T-helper 2 cell (primary cell): ENCODE data around the gene CHRNA9.
"Not testable (repeated sequence)": the region's sequence is repeated elsewhere in the genome, so short reads cannot be mapped to it uniquely, and the experiment has no call there.

Experiments used
- DNase-seq, 5 experiments: peaks; one replicate each; pipeline versions ENCODE4 v3.0.0 to v3.0.0-alpha.2; 2012 to 2022

Gene CHRNA9

GRCh38 chr4:40392241-40392640 is 57.1 kb downstream of the CHRNA9 start:
- DNase-seq, result not testable (repeated sequence)

DNA sequence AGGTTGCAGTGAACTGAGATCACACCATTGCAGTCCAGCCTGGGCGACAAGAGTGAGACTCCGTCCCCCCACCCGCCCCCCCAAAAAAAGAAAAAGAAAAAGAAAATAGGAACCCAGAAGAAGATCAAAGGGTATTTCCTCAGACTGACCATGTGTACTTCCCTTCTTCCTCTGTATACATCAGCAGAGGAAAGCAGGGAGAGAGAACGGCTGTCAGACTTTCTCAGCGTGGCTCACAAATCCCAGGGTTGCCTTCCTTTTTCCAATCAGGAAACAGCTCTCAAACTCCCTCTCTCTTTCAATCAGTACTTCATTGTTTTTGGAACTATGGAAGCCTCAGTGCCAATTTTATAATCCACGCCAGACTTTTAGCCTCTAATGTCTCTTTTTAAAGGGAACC is 59.1 kb downstream of the CHRNA9 start:
- no peak for DNase-seq

DNA sequence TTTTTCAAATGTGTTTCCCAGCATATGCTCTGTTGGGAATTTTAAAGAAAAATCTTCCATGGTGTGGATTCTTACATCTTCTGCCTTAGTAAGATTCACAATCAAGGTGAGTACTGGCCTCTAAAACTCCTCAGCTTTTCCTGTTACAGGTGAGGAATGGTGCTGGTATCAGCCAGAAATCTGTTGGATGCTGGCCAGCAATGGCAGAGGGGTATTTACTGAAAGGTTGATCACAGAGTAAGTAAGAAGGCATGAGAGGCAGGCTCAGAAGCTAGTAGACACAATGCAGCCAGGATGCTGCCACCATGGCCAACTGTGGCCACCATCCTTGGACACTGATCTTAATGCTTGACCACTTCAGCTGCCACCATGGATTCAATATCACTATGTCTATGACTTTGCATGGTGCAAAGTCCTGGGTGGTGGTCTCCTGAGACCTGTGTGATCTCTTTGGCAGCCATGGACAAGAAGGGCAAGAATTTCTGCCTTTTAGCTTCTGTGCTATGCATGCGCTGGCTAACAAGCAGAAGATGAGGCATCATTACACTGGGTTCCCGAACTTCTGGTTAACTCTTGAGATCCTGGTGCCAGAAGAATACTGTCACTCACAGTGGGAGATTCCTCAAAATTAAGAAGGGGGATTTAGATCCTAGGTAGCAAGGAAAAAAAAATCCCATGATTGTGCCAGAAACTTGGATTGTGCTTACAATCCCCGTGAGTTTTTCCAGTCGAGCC is 60.2 kb downstream of the CHRNA9 start:
- no peak for DNase-seq

GRCh38 chr4:40395908-40396793 is 61.0 kb downstream of the CHRNA9 start:
- DNase-seq, result no peak

- DNase-seq, result no peak
Observed at GRCh38 chr4:40399578-40399977, 64.4 kb downstream of the CHRNA9 start.

- no peak for DNase-seq
Observed at GRCh38 chr4:40401096-40401495, 66.0 kb downstream of the CHRNA9 start.

GRCh38 chr4:40401631-40402030 is 66.5 kb downstream of the CHRNA9 start:
- no peak for DNase-seq

GRCh38 chr4:40402556-40402955 is 67.4 kb downstream of the CHRNA9 start:
- DNase-seq, result no peak

DNA sequence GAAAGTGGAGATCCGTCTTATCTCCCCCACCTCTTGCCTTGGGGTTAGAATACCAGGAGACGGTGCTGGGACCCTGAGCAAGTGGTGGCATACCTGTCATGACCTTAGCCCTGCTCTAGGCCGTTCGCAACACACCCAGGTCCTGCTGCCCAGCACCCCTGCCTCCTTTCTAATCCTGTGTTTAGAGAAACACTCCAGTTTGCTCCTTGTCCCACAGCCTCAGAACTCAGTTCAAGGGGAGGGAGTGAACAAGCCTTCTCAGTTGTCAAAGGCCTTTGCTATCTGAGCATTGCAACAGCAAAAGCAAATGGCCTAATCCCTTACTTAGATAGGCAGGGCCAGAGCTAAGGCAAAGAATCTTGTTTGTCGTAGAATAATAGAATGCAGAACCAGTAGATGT is 67.9 kb downstream of the CHRNA9 start:
- no peak for DNase-seq
